HUDEP-2 (cell line): ENCODE measurements around the gene WFIKKN1.
A peak's percentile ranks its signal among the peaks of the same experiment; 100 is the strongest.

Source experiments
- DNase-seq, 76 experiments: peaks; one replicate each; lab custom pipeline; 2025; ENCODE audit not compliant: unreplicated experiment in 76 of 76; lab: John Stamatoyannopoulos, UW

WFIKKN1 gene

DNA sequence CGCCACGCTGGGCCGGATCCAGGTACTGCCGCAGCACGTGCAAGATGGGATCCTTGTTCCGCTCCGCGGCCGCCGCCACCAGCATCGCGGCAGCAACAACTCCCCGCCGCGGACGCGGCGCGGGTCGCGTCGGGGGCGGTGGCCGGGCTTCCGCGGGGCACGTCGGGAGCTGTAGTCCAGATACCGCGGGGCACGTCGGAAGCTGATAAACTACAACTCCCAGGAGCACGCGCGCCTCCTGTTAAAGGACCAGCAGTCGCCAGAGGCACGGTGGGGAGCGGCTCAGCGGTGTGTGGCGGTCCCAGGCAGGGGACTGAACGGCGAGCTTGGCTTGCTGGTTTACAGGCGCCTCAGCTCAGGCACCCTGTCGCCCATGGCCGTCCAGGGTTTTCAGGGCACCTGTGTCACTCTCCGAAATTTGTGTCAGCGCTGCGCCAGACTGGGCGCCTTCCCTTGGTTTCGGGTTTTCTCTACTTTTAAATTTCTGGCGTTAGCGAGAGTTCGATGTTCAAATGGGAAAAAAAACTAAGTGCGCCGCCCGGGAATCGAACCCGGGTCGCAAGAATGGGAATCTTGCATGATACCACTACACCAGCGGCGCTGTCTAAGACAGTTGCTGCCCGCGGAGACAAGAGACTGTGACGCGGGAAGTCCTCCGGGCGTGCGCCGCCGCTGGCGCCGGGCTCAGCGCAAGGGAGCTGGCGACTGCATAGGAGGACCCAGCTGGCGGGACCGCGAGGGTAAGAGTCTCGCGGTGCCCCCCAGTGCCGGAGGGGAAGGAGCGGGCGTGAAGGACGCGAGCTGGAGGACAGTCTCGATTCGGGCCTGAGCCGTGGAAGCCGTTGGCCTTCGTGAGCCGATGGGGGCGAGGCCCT lies 5.7 kb downstream of the WFIKKN1 start, which contains the start of gene METTL26:
TSS of gene METTL26 (minus strand) at position 100 of the 875 bp plus-strand sequence. CDS start at position 85, 15 bp downstream.
- peak in 75 of 76 experiments; percentile 18 to 98 (median 88) for DNase-seq

DNA sequence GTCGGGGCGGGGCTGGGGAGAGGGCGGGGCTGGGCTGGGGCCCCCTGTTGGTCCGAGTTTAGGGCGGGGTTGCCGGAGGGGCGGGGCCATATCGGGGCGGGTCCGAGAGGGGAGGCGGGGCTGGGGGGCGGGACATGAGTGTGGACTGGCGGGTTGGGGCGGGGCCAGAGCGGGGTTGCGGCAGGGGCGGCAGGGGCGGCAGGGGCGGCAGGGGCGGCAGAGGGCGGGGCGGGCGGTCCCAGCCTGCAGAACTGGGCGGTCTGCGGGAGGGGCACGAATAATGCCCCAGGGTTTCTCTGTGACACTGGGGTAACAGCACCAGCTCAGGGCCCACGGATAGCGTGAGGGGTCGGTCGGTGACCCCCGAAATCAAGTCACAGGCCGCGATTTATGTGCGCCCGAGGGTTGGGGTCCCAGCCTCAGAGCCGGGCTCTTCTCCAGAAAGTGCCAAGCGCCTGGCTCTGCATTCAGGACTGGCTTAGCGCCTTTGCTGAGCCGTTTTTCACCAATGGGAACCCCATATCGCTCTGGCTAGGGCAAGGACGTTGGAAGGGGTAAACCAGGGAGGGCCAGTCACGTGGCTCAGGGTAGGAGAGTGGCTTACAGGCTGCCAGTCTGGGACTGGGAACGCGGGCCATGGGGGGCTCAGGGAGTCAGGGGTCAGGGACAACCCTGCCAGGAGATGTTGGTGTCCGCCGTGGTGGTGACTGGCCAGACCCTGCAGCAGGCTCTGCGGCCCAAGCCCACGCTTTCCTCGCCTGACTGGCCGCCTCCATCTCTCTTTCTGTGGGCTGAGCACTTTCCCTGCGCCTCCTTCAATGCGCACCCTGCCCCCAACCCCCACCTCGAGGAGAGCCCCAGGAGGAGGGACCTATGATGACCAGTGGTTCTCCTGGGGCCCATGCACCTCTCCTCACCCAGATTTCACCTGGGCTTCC lies 6.6 kb downstream of the WFIKKN1 start:
- DNase-seq: peak in 58 of 76 experiments; percentile 11 to 94 (median 86)

DNA sequence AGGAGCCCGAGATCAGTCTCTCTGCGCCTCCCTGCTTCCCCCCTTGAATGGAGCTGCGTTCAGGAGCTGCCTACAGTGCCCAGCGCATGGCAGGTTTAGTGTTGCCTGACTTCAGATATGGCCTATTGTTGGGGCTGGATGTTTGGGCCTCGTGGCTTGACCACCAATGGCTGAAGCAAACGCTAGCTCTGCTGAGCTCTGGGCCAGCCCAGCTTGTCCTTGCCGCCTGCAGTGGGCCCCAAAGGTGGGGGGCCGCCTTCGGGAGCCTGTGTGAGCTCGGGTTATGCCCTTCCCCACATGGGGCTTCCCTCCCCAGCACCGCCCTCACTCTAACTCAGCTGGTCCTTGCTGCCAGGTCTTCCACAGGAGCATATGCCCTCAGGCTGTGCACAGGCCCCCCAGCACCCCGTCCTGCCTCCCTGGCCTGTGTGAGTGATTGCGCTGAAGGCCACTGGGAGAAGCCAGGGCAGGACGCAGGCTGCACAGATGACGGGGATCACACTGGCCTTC lies 7.3 kb downstream of the WFIKKN1 start:
- no peak for DNase-seq

DNA sequence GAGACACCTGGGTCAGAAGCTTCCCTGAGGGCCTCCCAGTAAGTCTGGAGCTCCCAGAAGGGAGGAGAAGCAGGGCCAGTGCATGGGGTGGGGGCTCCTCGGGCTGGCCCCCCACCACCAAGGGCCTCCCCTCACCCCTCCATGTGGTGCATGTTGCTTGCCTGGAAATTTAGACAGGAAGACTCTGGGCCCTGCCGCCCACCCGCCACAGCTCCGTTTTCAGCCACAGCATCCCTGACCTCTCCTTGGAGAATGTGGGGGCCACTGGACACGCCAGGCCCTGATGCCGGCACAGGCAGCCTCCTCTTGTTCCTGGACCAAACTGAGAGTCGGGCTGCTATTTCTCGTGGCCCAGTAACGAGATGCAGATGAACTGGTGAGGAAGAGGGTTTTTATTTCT lies 8.1 kb downstream of the WFIKKN1 start:
- DNase-seq: no peak

GRCh38 chr16:640614-641013 lies 9.8 kb downstream of the WFIKKN1 start:
- DNase-seq: no peak

- DNase-seq: peak in 70 of 76 experiments; percentile 27 to 89 (median 73)
These were observed 10.8 kb downstream of the WFIKKN1 start, which contains the start of gene MCRIP2 for GRCh38 chr16:641326-642188. Gene MCRIP2 (plus strand): TSS chr16:641828. CDS start chr16:641992, 164 bp downstream.

DNA sequence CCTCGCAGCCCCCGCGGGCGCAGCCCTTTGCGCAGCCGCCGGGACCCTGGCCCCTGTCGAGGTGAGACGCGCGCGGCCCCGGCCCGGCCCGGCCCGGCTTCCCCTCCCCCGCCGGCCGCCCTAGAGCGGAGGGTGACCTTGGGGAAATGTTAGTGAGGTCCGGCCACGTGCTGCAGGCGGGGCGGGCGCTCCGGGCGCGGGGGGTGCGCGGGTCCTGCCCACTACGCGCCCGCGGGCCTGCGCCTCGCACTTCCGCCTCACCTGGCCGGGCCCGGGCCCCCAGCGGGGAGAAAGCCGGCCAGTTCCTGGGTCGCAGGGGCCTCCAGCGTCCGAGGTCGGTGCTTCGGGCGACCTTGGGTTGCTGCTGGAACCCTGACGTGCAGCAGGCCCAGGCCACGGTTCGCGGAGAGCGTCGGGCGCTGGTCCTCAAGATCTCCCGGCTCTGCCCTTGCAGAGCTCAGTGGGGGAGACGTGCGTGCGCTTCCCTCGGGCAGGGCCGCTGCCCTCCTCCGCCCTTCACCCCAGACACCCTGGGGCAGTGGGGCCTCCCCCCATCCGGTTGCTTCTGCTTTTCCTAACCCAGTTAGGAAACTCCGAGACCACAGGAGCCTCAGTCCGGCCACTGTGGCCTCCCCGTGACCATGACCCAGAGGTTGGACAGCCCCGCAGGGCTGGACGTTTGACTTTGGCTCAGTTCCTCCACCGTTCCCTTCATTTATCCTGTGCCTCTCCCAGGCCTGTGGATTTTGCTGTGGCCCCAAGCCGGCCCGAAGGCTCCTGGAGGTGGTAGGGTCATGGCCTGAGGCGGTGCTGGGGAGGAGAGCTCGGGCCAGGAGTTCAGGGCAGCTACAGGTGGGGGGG lies 11.6 kb downstream of the WFIKKN1 start:
- DNase-seq: peak in 51 of 76 experiments; percentile 4 to 60 (median 35)

- no peak for DNase-seq
These were observed 12.2 kb downstream of the WFIKKN1 start for GRCh38 chr16:643050-643368.

DNA sequence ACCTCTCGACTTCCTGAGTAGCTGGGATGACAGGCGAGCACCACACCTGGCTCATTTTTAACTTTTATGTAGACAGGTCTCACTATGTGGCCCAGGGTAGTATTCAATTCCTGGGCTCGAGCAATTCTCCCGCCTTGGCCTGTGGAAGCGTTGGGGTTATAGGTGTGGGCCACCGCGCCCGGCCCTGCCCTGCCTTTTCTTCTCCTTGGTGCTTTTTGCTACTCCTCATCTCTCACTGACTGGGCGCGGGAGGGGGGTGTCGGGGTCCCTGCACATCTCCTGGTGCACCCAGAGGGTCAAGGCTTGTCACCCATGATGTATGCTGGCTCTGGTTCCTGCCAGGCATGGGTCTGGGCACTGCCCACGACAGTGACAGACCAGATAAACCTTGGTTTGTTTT lies 13.8 kb downstream of the WFIKKN1 start:
- DNase-seq: no peak

DNA sequence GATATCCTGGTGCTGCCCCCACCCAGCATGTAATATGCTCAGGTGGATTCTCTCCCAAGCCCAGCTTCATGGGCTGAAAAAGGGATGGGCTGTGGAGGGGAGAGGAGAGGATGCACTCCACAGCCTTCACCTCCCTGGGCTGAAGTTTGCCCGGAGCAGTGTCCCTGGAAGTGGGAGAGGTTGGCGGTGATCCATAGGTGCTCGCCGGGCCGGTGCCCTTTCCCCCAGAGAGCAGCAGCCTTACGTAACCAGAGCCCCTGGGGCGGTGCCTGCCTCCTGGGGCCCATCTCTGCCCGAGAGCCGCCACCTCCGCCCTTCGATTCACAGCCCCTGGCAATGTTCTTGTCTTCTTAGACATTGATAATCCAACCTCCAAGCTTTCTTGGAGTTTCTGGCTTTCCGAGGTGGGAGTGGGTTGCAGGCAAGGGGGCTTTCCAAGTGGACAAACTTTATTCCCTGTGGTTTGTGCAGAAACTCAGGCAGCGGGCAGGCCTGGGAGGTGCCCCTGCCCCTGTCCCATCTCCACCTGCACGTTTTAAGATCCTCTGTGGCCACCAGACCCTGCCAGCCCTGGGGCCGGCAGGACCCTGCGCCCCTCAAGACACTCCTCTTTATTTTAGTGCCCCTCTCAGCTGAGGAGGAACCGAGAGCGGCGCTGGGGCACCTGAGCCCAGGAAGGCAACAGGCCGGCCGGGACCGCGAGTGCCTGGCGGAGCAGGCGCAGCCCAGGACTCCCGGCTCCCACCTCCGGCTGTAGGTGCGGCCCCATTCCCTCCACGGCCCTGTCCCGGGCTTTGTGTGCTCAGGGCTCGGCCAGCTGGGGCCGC lies 15.3 kb downstream of the WFIKKN1 start:
- no peak for DNase-seq

DNA sequence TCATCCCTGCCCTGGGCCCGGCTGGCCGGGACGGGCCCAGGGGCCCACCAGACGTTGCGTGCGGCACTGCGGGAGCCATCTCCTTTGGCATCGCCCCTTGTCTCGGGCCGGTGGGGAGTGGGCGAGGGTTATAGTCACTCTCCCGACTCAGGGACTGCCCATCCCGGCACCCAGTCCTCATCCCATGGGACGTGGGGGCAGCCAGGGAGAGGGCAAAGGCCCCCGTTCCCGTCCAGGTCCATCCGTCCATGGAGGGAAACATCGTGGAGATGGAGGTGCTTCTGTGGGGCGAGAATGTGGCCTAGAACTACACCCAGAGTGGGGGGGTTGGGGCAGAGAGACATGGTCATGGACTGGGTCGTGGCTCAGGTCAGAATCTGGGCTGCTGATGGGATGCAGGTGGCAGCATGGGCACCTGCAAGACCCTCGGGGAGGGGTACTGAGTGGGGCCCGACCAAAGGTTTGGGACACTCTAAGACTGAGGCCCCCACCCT lies 15.9 kb downstream of the WFIKKN1 start:
- no peak for DNase-seq

DNA sequence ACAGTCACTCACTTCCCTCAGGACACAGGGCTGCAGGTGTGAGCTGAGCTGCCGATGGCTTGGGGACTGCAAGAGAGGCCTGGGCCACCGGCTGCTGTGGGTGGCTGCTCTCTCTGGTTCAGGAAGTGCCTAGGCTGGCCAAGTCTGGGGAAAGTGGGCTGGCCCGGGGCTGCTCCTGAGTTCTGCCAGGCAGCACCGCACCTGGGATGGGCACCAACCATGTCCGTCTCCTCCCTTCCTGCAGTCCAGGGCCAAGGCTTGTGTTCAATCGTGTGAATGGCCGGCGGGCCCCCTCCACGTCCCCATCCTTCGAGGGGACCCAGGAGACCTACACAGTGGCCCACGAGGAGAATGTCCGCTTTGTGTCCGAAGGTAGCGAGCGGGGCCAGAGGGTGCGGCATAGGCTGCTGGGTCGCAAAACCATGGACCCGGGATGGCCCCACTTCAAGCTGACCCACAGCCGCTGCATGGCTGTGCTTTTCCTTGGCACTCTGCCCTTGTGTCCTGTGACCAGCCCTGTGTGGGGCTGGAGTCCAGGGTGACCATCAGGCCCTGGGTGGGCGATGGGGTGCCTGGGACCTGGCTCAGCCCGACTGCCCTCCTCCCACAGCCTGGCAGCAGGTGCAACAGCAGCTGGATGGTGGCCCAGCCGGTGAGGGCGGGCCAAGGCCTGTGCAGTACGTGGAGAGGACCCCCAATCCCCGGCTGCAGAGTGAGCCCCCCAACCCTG lies 16.6 kb downstream of the WFIKKN1 start:
- DNase-seq: no peak

DNA sequence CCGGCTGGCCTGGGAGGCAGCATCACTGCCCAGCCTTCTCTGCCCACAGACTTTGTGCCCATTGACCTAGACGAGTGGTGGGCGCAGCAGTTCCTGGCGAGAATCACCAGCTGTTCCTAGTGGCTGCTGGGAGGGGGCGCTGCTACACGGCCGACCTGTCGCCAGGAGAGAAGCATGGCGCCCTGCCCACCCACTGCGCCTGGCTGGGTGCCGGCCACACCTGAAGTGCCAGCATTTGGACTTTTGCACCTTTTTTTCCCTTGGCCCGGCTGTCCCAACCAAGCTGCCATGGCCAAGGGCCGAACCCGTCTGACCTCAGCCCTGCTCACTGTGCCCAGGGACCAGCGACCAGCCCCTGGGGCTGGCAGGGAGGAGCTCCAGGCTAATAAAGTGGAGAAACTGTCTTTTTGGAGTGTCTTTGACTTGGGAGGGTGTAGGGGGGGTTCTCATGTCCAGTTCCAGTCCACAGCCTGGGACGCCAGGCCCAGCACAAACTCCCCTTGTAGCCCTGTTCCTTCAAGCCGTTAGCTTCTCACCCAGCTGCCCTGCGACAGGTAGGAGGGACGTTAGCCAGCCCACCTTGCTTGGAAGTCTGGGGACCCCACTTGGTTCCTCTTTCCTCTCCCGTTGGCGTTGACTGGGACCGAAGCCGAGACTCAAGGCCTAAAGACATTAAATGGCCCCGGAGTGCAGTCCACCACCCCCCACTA lies 17.4 kb downstream of the WFIKKN1 start:
- peak in 60 of 76 experiments; percentile 8 to 76 (median 52) for DNase-seq

- peak in 74 of 76 experiments; percentile 30 to 94 (median 88) for DNase-seq
These were observed 18.2 kb downstream of the WFIKKN1 start, which contains the start of gene WDR90 for GRCh38 chr16:648781-649589. Gene WDR90 (plus strand): TSS chr16:649365. CDS start chr16:649417, 52 bp downstream.

DNA sequence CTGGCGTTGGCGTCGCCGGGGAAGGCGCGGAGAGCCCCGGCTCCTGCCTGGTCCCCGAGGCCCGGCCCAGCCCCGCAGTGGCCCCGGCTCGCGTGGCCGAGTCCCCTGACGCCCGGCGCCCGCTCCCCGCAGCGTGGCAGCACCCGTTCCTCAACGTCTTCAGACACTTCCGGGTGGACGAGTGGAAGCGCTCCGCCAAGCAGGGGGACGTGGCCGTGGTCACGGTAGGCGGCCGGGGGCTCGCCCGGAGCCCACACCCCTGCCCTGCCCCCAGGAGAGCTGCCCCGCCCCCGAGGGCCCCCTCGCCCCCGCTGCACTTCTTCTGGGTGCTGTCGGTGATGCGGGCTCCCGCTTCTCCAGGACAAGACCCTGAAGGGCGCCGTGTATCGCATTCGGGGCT lies 18.8 kb downstream of the WFIKKN1 start:
- DNase-seq: peak in 2 of 76 experiments; percentile 16 to 31

GRCh38 chr16:651844-652243 lies 21.1 kb downstream of the WFIKKN1 start:
- no peak for DNase-seq
